Measurements from ENCODE around the gene ZNF385B. TPM values are rescaled to one million over a fixed set of nuclear protein-coding genes. Genes with fewer than 3 reads are reported as not detected.

Gene ZNF385B
- total RNA-seq, 4 donors from 2014 or later, result 0.89 to 3.6 (median 1.8) TPM

DNA sequence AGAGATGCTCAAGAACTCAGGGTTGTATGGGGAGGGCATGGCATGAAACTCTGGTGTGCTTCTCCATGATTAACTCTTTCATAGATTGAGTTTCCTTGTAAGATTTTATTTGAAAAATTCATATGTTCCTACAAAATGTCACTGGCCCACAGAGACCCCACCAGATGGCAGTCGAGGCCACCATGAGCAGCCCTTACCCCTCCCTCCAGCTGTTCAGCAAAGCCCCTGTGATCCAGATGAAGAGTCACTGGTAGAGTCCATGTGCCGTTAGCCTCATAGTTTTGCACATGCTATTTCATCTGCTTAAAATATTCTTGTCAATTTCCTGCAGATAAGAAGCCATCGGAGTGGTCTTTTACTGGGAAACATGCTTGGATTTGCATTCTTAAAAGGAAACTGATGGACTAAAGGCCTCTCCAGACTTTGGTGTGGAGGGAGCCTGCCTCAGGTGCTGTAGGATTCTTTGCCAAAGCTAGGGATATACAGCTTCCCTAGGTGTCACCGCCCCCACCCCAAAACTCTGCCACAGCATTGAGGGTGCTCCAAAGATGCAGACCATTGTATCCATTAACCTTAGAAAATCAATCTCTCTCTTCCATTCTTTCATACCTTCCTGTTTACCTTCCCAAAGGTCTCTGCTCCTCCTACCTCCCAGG, 18.8 kb downstream of the ZNF385B start:
- WGBS, result 44% methylated on average over 4 of the region's 4 CpGs
- Histone ChIP-seq H3K36me3 (no peaks in the 10 kb centered on the region), H3K27me3 (no peaks in the 10 kb centered on the region), H3K27ac (no peak overlapping the region), H3K9me3 (no peaks in the 10 kb centered on the region), H3K4me1 (no peaks in the 10 kb centered on the region), H3K4me3 (no peak overlapping the region)
- TF ChIP-seq EP300 (IDR thresholded peaks at IDR 0.05) (no peak), POLR2A (IDR thresholded peaks at IDR 0.05) (no peak), POLR2AphosphoS5 (IDR thresholded peaks at IDR 0.05) (no peak)
- TF ChIP-seq, protein P1, sequence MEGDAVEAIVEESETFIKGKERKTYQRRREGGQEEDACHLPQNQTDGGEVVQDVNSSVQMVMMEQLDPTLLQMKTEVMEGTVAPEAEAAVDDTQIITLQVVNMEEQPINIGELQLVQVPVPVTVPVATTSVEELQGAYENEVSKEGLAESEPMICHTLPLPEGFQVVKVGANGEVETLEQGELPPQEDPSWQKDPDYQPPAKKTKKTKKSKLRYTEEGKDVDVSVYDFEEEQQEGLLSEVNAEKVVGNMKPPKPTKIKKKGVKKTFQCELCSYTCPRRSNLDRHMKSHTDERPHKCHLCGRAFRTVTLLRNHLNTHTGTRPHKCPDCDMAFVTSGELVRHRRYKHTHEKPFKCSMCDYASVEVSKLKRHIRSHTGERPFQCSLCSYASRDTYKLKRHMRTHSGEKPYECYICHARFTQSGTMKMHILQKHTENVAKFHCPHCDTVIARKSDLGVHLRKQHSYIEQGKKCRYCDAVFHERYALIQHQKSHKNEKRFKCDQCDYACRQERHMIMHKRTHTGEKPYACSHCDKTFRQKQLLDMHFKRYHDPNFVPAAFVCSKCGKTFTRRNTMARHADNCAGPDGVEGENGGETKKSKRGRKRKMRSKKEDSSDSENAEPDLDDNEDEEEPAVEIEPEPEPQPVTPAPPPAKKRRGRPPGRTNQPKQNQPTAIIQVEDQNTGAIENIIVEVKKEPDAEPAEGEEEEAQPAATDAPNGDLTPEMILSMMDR (IDR thresholded peaks at IDR 0.05), result no peak
- no peak for DNase-seq (ENCODE audit: low spot score in 2 of 2)

DNA sequence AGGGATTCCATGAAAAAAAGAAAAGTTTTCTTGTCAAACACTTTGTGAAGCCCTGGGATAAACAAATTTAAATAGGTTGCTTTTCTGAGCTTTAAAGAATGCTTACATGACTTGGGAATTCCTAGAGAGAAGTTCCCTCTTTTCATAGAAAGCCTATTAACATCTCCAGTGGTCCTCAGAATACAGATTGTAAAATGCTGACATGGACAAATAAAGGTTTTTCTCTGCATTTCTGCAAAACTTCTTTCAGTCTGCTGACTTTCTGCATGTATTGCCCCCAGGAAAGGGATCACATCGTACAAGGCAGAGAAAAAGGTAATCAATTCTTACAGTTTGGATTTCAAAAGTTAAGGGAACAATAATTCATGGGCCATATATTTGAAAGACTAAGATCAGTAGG, 20.6 kb downstream of the ZNF385B start:
- DNase-seq (ENCODE audit: low spot score in 2 of 2), result no peak
- H3K36me3 ChIP-seq, result no peaks in the 10 kb centered on the region
- no peaks in the 10 kb centered on the region for H3K4me1 ChIP-seq
- H3K27me3 ChIP-seq, result no peaks in the 10 kb centered on the region
- no peak overlapping the region for H3K27ac ChIP-seq
- H3K4me3 ChIP-seq, result no peak overlapping the region
- TF ChIP-seq EP300 (IDR thresholded peaks at IDR 0.05) (no peak), POLR2AphosphoS5 (IDR thresholded peaks at IDR 0.05) (no peak), POLR2A (IDR thresholded peaks at IDR 0.05) (no peak)
- TF ChIP-seq, protein P1 (IDR thresholded peaks at IDR 0.05), result no peak
- WGBS, result 76% methylated on average over 1 of the region's 1 CpG
- H3K9me3 ChIP-seq, result no peaks in the 10 kb centered on the region

- Histone ChIP-seq H3K36me3 (no peaks in the 10 kb centered on the region), H3K4me1 (no peaks in the 10 kb centered on the region), H3K27ac (no peak overlapping the region), H3K4me3 (no peak overlapping the region), H3K27me3 (no peaks in the 10 kb centered on the region), H3K9me3 (no peaks in the 10 kb centered on the region)
- TF ChIP-seq EP300 (IDR thresholded peaks at IDR 0.05) (no peak), POLR2AphosphoS5 (IDR thresholded peaks at IDR 0.05) (no peak), POLR2A (IDR thresholded peaks at IDR 0.05) (no peak)
- TF ChIP-seq, protein P1 (IDR thresholded peaks at IDR 0.05), result no peak
- no peak for DNase-seq (ENCODE audit: low spot score in 2 of 2)
- WGBS, result 60% methylated on average over 4 of the region's 4 CpGs
Measured at GRCh38 chr2:179837408-179837807, 24.0 kb downstream of the ZNF385B start.

GRCh38 chr2:179830043-179830787, 31.2 kb downstream of the ZNF385B start:
- DNase-seq (ENCODE audit: low spot score in 2 of 2), result no peak
- Histone ChIP-seq H3K36me3 (no peaks in the 10 kb centered on the region), H3K4me3 (no peak overlapping the region), H3K4me1 (no peaks in the 10 kb centered on the region), H3K27me3 (no peaks in the 10 kb centered on the region), H3K27ac (no peak overlapping the region), H3K9me3 (no peaks in the 10 kb centered on the region)
- TF ChIP-seq POLR2AphosphoS5 (IDR thresholded peaks at IDR 0.05) (no peak), POLR2A (IDR thresholded peaks at IDR 0.05) (no peak), EP300 (IDR thresholded peaks at IDR 0.05) (no peak)
- TF ChIP-seq, protein P1 (IDR thresholded peaks at IDR 0.05), result no peak
- 79% methylated on average over 3 of the region's 3 CpGs for WGBS

DNA sequence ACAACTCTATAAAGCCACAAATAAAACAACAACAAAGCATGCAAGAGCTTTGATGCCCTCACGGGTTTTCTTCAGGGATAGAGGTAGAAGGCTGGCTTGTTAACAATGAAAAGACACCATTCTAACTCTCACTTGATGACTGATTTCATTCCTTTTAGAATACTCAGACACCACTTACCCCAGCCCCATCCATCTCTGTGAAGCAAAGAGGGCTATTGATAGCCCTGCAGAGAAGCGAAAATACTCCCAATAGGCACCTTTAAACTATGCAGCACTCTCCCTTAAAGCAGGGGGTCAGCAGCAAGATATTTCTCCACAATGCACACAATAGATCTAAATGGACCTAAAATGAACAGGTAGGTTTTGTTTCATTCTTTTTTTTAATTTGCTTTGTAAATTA, 35.1 kb downstream of the ZNF385B start:
- Histone ChIP-seq H3K27me3 (no peaks in the 10 kb centered on the region), H3K4me1 (no peaks in the 10 kb centered on the region), H3K9me3 (no peaks in the 10 kb centered on the region), H3K27ac (no peak overlapping the region), H3K4me3 (no peak overlapping the region), H3K36me3 (no peaks in the 10 kb centered on the region)
- no peak for DNase-seq (ENCODE audit: low spot score in 2 of 2)
- WGBS, result 87% methylated on average over 2 of the region's 2 CpGs
- TF ChIP-seq POLR2A (IDR thresholded peaks at IDR 0.05), result no peak
